GM08714 (cell line): ENCODE results near the gene SLC12A7.

Experiments used
- H3K4me3 ChIP-seq: fragments of 200-500 bp; sonication (Bioruptor generic); 2 replicates; pipeline ENCODE4 v1.5.1; 2014; ENCODE audit warnings: mild to moderate bottlenecking, low read length, inconsistent platforms
- ZNF274 ChIP-seq: IDR thresholded peaks from 2 replicates; pipeline ENCODE4 v1.6.1; 2012; ENCODE audit warnings: mild to moderate bottlenecking, low read depth, low read length

SLC12A7 gene

DNA sequence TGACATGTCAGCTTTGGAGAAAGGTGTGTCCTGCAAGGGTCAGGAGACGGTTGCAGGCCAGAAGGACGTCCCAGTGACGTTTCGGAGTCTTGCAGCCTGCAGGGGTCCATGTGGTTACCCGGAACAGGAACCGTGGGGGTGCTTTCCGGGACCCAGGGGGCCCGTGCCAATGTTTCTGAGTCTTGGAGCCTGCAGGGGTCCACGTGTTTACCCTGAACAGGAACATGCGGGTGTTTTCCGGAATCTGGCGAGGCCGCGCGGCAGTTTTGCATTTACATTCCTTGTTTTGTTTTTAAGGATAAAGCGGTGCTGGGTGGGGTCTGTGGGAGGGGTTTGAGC, 72.7 kb downstream of the SLC12A7 start:
- TF ChIP-seq ZNF274 = no peak
- H3K4me3 ChIP-seq = no peak overlapping the region

DNA sequence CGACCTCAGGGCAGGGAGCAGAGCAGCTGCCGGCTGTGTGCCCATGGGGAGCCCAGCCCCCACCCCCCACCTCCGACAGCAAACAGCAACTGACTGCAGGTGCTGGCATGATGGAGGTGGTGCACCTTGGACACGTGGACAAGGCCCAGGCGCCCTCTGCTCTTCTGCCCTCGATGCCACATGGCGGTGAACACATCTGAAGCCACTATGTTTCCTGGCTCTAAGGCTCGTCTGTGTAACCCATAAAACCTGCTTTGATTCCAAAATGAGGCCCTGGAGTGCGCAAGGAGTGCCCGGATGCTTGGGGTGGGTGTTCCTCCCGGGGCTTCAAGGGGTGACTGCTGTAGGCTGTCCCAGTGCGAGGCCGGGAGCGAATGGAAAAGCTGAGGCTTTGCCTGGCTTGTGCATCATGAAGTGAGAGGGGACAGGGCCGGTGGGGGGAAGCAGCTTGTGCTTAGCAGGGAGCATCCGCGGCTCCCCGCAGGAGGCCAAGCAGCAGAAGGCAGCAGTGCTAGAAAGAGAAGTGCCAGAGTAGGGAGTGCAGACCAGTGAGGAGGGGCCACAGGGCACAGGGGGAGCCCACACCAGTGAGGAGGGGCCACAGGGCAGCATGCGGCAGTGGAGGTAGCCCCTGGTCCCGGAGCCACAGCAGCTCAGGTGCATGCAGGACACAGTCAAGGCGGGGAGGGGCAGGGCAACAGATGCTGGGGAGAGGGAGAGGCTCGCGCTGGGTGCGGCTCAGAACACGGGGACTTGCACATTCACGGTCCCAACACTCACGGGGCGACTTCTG, 73.2 kb downstream of the SLC12A7 start:
- no peak overlapping the region for H3K4me3 ChIP-seq
- no peak for TF ChIP-seq ZNF274

DNA sequence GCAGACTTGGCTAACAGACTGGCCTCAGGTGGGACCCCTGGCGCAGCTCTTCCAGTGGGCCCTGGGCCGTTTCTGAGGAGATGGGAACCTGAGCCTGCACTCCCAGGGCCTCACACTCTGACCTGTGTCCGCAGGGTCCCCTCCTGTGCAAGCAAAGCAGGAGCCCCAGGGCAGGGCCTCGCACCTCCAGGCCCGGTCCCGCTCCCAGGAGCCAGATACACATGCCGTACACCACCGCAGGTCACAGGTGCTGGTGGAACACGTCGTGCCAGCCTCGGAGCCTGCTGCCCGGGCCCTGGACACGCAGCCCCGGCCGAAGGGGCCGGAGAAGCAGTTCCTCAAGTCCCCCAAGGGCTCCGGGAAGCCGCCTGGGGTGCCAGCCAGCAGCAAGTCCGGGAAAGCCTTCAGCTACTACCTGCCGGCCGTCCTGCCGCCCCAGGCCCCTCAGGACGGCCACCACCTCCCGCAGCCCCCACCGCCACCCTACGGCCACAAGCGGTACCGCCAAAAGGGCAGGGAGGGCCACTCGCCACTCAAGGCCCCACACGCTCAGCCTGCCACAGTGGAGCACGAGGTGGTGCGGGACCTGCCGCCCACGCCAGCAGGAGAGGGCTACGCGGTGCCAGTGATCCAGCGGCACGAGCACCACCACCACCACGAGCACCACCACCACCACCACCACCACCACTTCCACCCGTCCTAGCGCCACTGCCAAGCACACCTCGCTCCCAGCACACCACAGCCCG, 74.0 kb downstream of the SLC12A7 start:
- H3K4me3 ChIP-seq = no peak overlapping the region
- TF ChIP-seq ZNF274 = no peak

DNA sequence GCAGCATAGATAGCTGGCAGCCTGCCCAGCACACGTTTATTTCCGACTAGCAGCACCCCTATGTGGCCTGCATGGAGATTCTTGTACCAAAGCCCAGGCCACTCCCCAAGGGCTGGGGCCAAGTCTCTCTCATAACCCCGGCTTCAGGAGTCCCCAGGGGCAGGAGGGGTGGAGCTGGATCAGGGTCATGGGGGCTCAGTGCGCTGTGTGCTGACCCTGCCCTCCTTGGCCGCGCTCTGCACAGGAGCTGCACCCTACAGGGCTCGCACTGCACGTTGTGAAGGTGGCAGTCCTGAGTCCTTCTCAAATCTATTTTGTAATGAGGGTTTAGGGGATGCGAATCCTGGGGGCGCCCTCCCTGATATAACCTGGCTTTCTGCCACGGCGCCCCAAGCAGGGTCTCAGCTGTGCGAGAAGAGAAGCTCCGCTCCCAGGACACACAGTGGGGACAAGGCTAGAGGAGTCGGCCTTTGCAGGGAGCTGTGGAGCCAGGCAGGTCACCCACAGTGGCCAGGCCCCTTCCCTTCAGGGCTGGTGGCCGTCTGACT, 74.7 kb downstream of the SLC12A7 start:
- no peak overlapping the region for H3K4me3 ChIP-seq
- TF ChIP-seq ZNF274 = no peak

DNA sequence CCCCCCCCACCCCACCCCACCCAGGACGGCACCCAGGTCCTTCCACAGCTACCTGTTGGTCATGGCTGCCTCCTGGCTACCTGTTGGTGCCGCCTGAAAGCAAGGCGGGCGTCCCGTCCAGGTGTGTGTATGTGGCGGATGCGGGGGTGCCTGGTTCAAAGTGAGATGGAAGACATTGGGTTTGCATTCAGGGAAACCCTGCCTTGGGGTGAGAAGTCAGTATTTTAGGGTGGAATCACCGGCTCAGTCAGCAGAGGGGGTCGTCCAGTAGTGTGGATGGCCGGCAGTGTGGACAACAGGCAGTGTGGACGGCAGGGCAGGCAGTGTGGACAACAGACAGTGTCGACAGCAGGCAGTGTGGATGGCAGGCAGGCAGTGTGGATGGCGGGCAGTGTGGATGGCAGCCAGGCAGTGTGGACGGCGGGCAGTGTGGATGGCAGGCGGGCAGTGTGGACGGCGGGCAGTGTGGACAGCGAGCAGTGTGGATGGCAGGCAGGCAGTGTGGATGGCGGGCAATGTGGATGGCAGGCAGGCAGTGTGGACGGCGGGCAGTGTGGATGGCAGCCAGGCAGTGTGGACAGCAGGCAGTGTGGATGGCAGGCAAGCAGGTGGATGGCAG, 75.2 kb downstream of the SLC12A7 start:
- no peak for TF ChIP-seq ZNF274
- H3K4me3 ChIP-seq = no peak overlapping the region

DNA sequence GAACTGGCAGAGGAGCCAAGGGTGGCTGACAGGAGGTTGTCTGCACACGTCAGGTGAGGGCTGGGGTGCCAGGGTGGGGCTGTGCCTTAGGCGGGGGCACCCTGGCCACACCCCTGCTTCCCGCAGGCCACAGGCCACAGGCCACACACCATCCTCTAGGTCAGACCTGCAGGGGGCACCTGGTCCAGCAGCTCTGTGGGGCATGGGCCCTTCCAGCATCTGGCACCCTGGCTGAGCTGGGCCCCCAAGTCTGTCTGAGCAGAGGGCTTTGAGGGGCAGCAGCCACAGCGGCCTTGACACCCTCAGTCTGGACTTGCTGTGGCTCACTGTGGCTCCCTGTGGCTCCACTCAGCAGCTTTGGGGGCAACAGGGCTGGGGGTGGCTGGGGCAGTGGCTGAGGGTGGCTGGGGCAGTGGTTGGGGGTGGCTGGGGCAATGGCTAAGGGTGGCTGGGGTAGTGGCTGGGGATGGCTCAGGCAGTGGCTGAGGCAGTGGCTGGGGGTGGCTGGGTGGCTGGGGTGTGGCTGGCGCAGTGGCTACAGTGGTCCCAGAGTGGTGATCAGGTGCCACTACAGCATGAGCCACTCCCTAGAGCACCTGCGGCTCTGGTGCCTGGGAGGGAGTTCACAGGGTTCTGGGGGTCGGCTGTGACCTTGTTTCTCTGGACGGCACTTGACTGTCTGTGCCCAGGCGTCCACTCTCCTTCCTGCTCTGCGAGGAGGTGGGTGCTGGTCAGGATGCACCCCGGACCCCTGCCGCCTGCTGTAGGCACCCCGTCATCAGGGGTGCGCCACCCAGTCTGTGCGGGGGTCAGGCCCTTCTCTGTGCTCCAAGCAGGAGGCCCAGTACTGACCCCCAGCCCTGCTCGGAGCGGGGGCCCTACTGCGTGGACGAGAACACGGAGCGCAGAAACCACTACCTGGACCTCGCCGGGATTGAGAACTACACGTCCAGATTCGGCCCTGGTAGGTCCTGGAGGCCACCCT, 76.2 kb downstream of the SLC12A7 start:
- H3K4me3 ChIP-seq = no peak overlapping the region
- no peak for TF ChIP-seq ZNF274

DNA sequence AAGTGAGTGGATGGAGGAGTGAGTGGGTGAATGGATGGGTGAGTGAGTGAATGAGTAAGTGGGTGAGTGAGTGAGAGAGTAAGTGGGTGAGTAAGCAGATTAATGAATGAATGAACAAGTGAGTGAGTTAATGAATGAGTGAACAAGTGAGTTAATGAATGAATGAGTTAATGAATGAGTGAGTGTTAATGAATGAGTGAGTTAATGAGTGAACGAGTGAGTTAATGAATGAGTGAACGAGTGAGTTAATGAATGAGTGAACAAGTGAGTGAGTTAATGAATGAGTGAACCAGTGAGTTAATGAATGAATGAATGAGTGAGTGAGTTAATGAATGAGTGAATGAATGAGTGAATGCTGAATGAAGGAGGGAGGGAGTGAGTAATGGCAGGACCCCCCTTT, 76.9 kb downstream of the SLC12A7 start:
- TF ChIP-seq ZNF274 = no peak
- no peak overlapping the region for H3K4me3 ChIP-seq

DNA sequence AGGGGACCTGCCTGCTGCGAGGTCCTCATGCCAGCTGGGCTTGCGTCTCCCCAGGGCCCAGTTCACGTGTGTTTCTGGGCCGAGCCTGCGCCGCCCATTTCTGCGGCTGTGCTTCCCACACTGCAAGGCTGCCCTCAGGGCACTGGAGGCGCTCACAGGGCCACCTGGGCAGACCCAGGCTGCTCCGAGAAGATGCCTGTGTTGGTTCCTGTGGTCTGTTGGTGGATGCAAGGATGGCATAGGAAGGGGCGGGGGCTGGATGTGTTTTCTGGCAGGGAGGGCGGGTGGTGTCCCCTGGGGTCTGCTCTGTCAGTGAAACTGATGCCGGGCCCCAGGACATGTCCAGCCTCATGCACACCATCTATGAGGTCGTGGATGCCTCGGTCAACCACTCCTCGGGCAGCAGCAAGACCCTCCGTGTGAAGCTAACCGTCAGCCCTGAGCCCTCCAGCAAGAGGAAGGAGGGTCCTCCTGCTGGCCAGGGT, 77.4 kb downstream of the SLC12A7 start:
- TF ChIP-seq ZNF274 = no peak
- H3K4me3 ChIP-seq = no peak overlapping the region

DNA sequence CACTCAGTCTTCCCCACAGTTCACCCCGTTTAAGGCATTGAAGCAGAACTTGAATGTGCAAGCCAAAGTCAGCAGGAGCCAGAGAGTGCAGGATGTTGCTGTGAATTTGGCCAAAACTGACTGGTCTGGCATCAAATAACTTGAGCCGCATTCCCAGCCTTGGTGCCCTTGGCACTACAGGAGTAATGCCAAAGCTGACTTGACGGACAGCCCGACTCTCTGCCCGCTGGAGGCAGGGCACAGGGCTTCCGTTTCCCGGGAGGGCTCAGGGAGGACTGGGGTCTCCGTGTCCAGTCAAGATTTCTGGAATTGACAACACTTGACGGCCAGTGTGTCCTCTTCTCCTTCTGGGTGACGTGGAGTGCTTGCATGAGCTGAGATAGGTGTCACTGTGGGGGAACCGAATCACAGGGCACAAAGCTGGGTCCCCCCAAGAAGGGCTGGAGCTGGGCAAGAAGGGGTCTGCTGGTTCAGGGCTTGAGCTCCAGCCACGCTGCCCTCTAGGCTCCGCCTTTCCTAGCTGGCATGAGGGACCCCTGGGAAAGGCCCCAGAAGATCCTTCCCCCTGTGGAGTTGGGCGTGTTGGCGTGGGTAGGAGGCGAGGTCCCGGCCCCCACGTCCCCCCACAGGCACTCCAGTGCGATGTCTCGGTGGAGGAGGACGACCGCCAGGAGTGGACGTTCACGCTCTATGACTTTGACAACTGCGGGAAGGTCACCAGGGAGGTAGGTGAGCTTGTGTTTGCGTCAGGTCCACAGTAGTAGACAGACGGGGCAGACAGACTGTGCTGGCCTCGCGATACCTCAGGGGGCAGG, 78.0 kb downstream of the SLC12A7 start:
- TF ChIP-seq ZNF274 = no peak
- H3K4me3 ChIP-seq = no peak overlapping the region

DNA sequence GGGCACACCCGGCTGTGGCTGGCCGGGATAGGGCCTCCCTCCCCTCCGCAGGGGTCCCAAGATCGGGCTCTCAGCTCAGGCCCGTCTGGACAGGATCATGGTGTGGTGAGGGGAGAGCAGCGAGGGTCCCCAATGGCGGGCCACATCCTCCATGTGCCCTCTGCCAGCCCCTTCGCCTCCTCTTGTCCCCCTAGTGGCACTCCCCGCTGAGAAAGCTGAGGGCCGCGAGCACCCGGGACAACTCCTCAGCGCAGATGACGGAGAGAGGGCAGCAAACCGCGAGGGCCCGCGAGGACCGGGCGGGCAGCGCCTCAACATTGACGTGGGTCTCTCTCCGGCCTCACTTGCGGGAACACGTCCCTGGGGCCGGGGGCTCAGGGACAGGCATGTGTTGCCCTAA, 78.7 kb downstream of the SLC12A7 start:
- H3K4me3 ChIP-seq = no peak overlapping the region
- TF ChIP-seq ZNF274 = no peak

DNA sequence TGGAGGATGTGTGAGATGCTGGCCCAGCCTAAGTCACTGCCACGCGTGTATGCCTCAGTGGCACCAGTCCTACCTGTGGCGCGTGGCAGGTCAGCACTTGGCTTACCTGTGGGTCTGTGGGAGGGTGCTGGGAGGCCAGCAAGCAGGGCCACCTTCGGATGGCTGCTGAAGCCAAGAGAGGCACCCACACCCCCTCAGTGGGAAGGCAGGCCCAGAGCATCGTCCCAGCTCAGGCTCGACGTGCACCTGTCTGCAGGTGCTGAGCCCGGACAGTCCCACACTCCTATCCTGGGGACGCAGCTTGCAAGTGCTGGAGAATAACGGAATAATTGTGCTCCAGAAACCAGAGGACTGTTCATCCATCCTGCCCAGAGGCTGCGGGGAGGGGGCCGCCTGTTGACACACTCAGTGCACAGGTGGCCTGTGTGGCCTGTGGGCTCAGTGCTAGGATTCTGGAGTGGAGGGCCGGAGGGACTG, 79.3 kb downstream of the SLC12A7 start:
- no peak for TF ChIP-seq ZNF274
- H3K4me3 ChIP-seq = no peak overlapping the region

DNA sequence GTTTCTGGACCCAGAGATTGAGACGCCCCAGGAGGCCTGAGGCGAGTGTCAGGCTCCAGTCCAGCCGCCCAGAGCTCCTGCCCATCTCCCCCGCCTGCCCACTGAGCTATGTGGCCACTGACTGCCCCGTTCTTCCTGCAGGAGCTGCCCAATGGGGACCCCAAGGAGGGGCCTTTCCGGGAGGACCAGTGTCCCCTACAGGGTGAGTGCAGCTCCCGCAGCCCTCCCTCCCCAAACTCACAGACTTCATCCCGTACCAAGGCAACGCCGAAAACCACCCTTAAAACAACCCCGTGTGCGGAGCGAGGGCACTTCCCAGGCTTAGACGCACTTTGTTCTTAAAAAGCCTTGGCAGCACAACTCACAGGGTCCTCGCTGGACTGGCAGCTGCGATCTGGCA, 79.9 kb downstream of the SLC12A7 start:
- no peak for TF ChIP-seq ZNF274
- H3K4me3 ChIP-seq = no peak overlapping the region
